ENCODE data around the gene RPRD1B. TPM values are rescaled to one million over a fixed set of nuclear protein-coding genes. Genes with fewer than 3 reads are reported as not detected.

Gene RPRD1B
- total and polyA plus RNA-seq, 2 of the 13 experiments (the other 11 are each of a cell fraction or from before 2014, with no cell fraction given) = 31.1 to 41.5 TPM

DNA sequence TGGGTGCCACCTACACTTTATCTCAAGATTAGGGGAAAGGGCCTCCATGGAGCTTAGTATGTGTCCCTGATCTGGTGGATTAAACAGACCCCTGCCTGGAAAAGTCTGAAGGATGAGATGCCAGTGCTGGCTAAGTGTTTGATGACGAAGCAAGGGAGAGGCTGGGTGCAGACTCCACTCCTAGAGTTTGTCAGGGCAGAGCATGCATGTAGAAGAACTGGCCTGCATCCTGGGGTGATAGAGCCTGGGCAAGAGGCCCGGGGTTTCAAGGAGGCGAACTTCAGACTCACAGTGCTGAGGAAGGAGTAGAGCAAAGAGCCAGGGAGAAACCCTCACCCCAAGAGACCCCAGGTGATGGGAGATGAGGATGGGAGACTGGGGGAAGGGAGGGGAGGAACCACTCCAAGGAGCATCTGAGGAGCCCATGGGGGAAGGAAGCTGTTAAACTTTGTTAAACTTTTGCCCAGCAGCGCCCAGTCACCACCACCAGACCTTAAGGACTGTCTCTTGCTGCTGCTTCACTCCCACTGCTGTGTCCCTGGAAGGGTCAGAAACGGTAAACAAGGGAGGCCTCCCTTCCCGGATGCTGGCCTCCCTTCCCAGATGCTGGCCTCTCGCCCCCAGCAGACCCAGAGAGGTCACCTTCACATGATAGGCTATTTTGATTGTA is 61.6 kb downstream of the RPRD1B start (continued):
- TF ChIP-seq, protein P1, sequence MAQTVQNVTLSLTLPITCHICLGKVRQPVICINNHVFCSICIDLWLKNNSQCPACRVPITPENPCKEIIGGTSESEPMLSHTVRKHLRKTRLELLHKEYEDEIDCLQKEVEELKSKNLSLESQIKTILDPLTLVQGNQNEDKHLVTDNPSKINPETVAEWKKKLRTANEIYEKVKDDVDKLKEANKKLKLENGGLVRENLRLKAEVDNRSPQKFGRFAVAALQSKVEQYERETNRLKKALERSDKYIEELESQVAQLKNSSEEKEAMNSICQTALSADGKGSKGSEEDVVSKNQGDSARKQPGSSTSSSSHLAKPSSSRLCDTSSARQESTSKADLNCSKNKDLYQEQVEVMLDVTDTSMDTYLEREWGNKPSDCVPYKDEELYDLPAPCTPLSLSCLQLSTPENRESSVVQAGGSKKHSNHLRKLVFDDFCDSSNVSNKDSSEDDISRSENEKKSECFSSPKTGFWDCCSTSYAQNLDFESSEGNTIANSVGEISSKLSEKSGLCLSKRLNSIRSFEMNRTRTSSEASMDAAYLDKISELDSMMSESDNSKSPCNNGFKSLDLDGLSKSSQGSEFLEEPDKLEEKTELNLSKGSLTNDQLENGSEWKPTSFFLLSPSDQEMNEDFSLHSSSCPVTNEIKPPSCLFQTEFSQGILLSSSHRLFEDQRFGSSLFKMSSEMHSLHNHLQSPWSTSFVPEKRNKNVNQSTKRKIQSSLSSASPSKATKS (CRISPR knock-in tag; IDR thresholded peaks at IDR 0.05) = no peak
- TF ChIP-seq HOXA5 (CRISPR knock-in tag; IDR thresholded peaks at IDR 0.05) = no peak
- TF ChIP-seq SP4 (CRISPR knock-in tag; IDR thresholded peaks at IDR 0.05) = no peak
- TF ChIP-seq ZNF251 (CRISPR knock-in tag; IDR thresholded peaks at IDR 0.05) = no peak
- TF ChIP-seq, protein P2, sequence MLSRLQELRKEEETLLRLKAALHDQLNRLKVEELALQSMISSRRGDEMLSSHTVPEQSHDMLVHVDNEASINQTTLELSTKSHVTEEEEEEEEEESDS (CRISPR knock-in tag; IDR thresholded peaks at IDR 0.05; ENCODE audit: borderline replicate concordance) = no peak
- no peak for TF ChIP-seq ZBTB42 (CRISPR knock-in tag; IDR thresholded peaks at IDR 0.05)
- TF ChIP-seq, protein P3, sequence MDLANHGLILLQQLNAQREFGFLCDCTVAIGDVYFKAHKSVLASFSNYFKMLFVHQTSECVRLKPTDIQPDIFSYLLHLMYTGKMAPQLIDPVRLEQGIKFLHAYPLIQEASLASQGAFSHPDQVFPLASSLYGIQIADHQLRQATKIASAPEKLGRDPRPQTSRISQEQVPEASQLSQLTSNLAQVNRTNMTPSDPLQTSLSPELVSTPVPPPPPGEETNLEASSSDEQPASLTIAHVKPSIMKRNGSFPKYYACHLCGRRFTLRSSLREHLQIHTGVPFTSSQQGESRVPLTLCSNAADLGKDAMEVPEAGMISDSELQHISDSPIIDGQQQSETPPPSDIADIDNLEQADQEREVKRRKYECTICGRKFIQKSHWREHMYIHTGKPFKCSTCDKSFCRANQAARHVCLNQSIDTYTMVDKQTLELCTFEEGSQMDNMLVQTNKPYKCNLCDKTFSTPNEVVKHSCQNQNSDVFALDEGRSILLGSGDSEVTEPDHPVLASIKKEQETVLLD (CRISPR knock-in tag; IDR thresholded peaks at IDR 0.05; ENCODE audit: low read depth) = no peak
- TF ChIP-seq, protein P4, sequence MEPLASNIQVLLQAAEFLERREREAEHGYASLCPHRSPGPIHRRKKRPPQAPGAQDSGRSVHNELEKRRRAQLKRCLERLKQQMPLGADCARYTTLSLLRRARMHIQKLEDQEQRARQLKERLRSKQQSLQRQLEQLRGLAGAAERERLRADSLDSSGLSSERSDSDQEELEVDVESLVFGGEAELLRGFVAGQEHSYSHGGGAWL (CRISPR knock-in tag; IDR thresholded peaks at IDR 0.05) = peak; percentile 64; the same call in 1 of the 2 replicates
- no peak for TF ChIP-seq SMAD9 (CRISPR knock-in tag; IDR thresholded peaks at IDR 0.05)
- TF ChIP-seq ZNF460 (CRISPR knock-in tag; IDR thresholded peaks at IDR 0.05; ENCODE audit: borderline replicate concordance) = no peak
- no peak for TF ChIP-seq ZNF607 (CRISPR knock-in tag; IDR thresholded peaks at IDR 0.05; ENCODE audit: borderline replicate concordance)
- TF ChIP-seq REL (CRISPR knock-in tag; conservative IDR thresholded peaks at IDR 0.05) = no peak
- TF ChIP-seq, protein P5, sequence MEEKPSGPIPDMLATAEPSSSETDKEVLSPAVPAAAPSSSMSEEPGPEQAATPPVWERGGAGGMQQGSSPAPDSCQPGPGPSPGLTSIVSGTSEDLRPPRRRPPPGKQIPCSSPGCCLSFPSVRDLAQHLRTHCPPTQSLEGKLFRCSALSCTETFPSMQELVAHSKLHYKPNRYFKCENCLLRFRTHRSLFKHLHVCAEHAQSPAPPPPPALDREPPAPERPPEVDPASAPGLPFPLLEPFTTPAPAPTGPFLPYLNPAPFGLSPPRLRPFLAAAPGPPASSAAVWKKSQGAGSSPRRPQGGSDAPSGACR (CRISPR knock-in tag; IDR thresholded peaks at IDR 0.05) = no peak
- no peak for TF ChIP-seq ATF7-NPFF (CRISPR knock-in tag; IDR thresholded peaks at IDR 0.05; ENCODE audit: low read depth)
- no peak for TF ChIP-seq MLLT10 (CRISPR knock-in tag; IDR thresholded peaks at IDR 0.05)
- TF ChIP-seq ZNF33A (CRISPR knock-in tag; IDR thresholded peaks at IDR 0.05; ENCODE audit: borderline replicate concordance) = no peak
- TF ChIP-seq FOSL1 (CRISPR knock-in tag; IDR thresholded peaks at IDR 0.05; ENCODE audit: borderline replicate concordance) = no peak
- no peak for TF ChIP-seq DPF2 (CRISPR knock-in tag; IDR thresholded peaks at IDR 0.05; ENCODE audit: borderline replicate concordance, low read depth)
- no peak for TF ChIP-seq ASH2L (IDR thresholded peaks at IDR 0.05; ENCODE audit: insufficient read length, low read depth, low read length)
- no peak for TF ChIP-seq SIX1 (CRISPR knock-in tag; IDR thresholded peaks at IDR 0.05; ENCODE audit: borderline replicate concordance)
- peak; percentile 40 for TF ChIP-seq ZNF350 (CRISPR knock-in tag; IDR thresholded peaks at IDR 0.05; ENCODE audit: borderline replicate concordance, low read depth)
- TF ChIP-seq ESRRA (CRISPR knock-in tag; IDR thresholded peaks at IDR 0.05; ENCODE audit: low read depth) = peak; percentile 82; the same call in 1 of the 2 replicates
- TF ChIP-seq HNF4G (IDR thresholded peaks at IDR 0.05; ENCODE audit: borderline replicate concordance, low read depth, low read length) = no peak
- no peak for TF ChIP-seq HNF4G (CRISPR knock-in tag; IDR thresholded peaks at IDR 0.05; ENCODE audit: borderline replicate concordance, low read depth)
- TF ChIP-seq NR1H2 (CRISPR knock-in tag; IDR thresholded peaks at IDR 0.05; ENCODE audit: borderline replicate concordance, low read depth) = no peak
- TF ChIP-seq ERF (CRISPR knock-in tag; IDR thresholded peaks at IDR 0.05) = no peak
